A549 (cell line): ENCODE measurements around the gene PRSS53. TPM values are rescaled to one million over a fixed set of nuclear protein-coding genes. Genes with fewer than 3 reads are reported as not detected.

Experiments used
- ATAC-seq, 2 experiments: fragments of 200-7000 bp in 1 of 2; fragments of >200 bp in 1 of 2; cut with Nextera tagmentation in 1 of 2; cut with Tn5 transposase in 1 of 2; 3 replicates each; pipeline versions ENCODE4 v1.8.0 to v1.9.1; 2018 to 2020; ENCODE audit warnings: mild to moderate bottlenecking in 1 of 2, moderate library complexity in 1 of 2
- CTCF ChIA-PET: fragments of 300-600 bp; sonication (Branson Sonifier 250); formaldehyde crosslinking; extraction: SDS; loops from one replicate; lab custom pipeline; 2021; ENCODE audit warnings: antibody characterized with exemption, inconsistent platforms; lab: Yijun Ruan, JAX
- POLR2A ChIA-PET: fragments of 350-600 bp; formaldehyde crosslinking; extraction: SDS; loops from one replicate; lab custom pipeline; 2021; ENCODE audit warnings: antibody characterized with exemption, inconsistent platforms; lab: Yijun Ruan, JAX
- DNase-seq, 2 experiments: peaks; one replicate each; pipeline versions ENCODE4 v3.0.0 to v3.0.0-alpha.2; 2011 to 2016; ENCODE audit warnings: low read depth in 1 of 2, low spot score in 1 of 2
- FAIRE-seq: peaks from 2 replicates; lab custom pipeline; 2011; peaks lifted over from hg19 to GRCh38; lab: Jason Lieb, UNC
- H3K27ac ChIP-seq, 2 experiments: fragments of >200 bp; sonication (Bioruptor Twin); formaldehyde crosslinking; 3 replicates each; pipeline ENCODE4 v1.5.1; 2016 to 2017
- H3K4me1 ChIP-seq: fragments of >200 bp; sonication (Bioruptor Twin); formaldehyde crosslinking; 3 replicates; pipeline ENCODE4 v1.6.1; 2016
- H3K4me2 ChIP-seq: fragments of >200 bp; sonication (Bioruptor Twin); formaldehyde crosslinking; 3 replicates; pipeline ENCODE4 v1.6.1; 2016
- H3K4me3 ChIP-seq: fragments of >200 bp; sonication (Bioruptor Twin); formaldehyde crosslinking; 3 replicates; pipeline ENCODE4 v1.5.1; 2016
- H3K9me3 ChIP-seq: fragments of >200 bp; sonication (Bioruptor Twin); formaldehyde crosslinking; 3 replicates; pipeline ENCODE4 v1.6.1; 2016
- BHLHE40 ChIP-seq: IDR thresholded peaks from 2 replicates; pipeline ENCODE4 v1.6.1; 2012; ENCODE audit warnings: low read depth, low read length, inconsistent platforms
- CBX2 ChIP-seq: fragments of 200-600 bp; sonication (generic); IDR thresholded peaks from 2 replicates; pipeline ENCODE4 v1.6.1; 2016; ENCODE audit warnings: low read depth, mild to moderate bottlenecking, borderline replicate concordance
- CBX8 ChIP-seq: fragments of 200-600 bp; sonication (generic); IDR thresholded peaks from 2 replicates; pipeline ENCODE4 v1.6.1; 2016
- CHD4 ChIP-seq: fragments of 200-600 bp; sonication (generic); IDR thresholded peaks from 2 replicates; pipeline ENCODE4 v1.6.1; 2016; ENCODE audit warnings: antibody characterized with exemption, mild to moderate bottlenecking, borderline replicate concordance
- EP300 ChIP-seq, 2 experiments: fragments of >200 bp; sonication (Bioruptor Twin); formaldehyde crosslinking; IDR thresholded peaks; 2 replicates in 1 of 2; 3 replicates in 1 of 2; pipeline ENCODE4 v1.6.1; 2016 to 2017
- FOSB ChIP-seq: fragments of 250-450 bp; sonication (Bioruptor Pico); IDR thresholded peaks from 2 replicates; pipeline ENCODE4 v1.5.0; 2020; ENCODE audit warnings: mild to moderate bottlenecking, moderate library complexity
- FOXS1 ChIP-seq: fragments of 250-450 bp; sonication (Bioruptor Pico); IDR thresholded peaks from 2 replicates; pipeline ENCODE4 v1.5.0; 2020; ENCODE audit warnings: mild to moderate bottlenecking, moderate library complexity
- GATA3 ChIP-seq: IDR thresholded peaks from 2 replicates; pipeline ENCODE4 v1.6.1; 2012; ENCODE audit warnings: borderline replicate concordance
- HES2 ChIP-seq: fragments of >200 bp; sonication (Bioruptor Twin); formaldehyde crosslinking; IDR thresholded peaks from 2 replicates; pipeline ENCODE4 v1.6.1; 2016
- HEYL ChIP-seq: fragments of 250-450 bp; sonication (Bioruptor Pico); IDR thresholded peaks from 2 replicates; pipeline ENCODE4 v1.8.0; 2021; ENCODE audit warnings: mild to moderate bottlenecking, moderate library complexity
- HMGXB4 ChIP-seq: fragments of 250-450 bp; sonication (Bioruptor Pico); IDR thresholded peaks from 2 replicates; pipeline ENCODE4 v1.5.0; 2021; ENCODE audit warnings: mild to moderate bottlenecking, moderate library complexity, borderline replicate concordance
- HOXA7 ChIP-seq: fragments of 250-450 bp; sonication (Bioruptor Pico); IDR thresholded peaks from 2 replicates; pipeline ENCODE4 v1.5.0; 2020; ENCODE audit warnings: mild to moderate bottlenecking, moderate library complexity
- HOXB5 ChIP-seq: fragments of 250-450 bp; sonication (Bioruptor Pico); IDR thresholded peaks from 2 replicates; pipeline ENCODE4 v1.5.0; 2020; ENCODE audit warnings: mild to moderate bottlenecking, moderate library complexity
- JUN ChIP-seq, 2 experiments: fragments of >200 bp; sonication (Bioruptor Twin); formaldehyde crosslinking; IDR thresholded peaks; 2 replicates in 1 of 2; 3 replicates in 1 of 2; pipeline ENCODE4 v1.6.1; 2016 to 2017
- KDM1A ChIP-seq: fragments of 200-600 bp; sonication (generic); IDR thresholded peaks from 2 replicates; pipeline ENCODE4 v1.6.1; 2016; ENCODE audit warnings: low read depth, mild to moderate bottlenecking
- NFE2L2 ChIP-seq: fragments of 150-350 bp; conservative IDR thresholded peaks from 2 replicates; pipeline ENCODE4 v1.6.1; 2014; ENCODE audit warnings: low read length
- NR3C1 ChIP-seq: fragments of >200 bp; sonication (Bioruptor Twin); formaldehyde crosslinking; IDR thresholded peaks from 3 replicates; pipeline ENCODE4 v1.6.1; 2017
- RAD21 ChIP-seq, 2 experiments: fragments of >200 bp in 1 of 2; sonication (Bioruptor Twin) in 1 of 2; formaldehyde crosslinking in 1 of 2; IDR thresholded peaks in 1 of 2; conservative IDR thresholded peaks in 1 of 2; 2 replicates in 1 of 2; 3 replicates in 1 of 2; pipeline ENCODE4 v1.6.1; 2012 to 2018; ENCODE audit warnings: inconsistent platforms in 1 of 2
- RCOR1 ChIP-seq: fragments of 150-350 bp; IDR thresholded peaks from 2 replicates; pipeline ENCODE4 v1.6.1; 2014; ENCODE audit warnings: antibody characterized with exemption, low read length, low read depth
- RFX5 ChIP-seq: fragments of 450-650 bp; IDR thresholded peaks from 2 replicates; pipeline ENCODE4 v1.7.1; 2014; ENCODE audit warnings: antibody characterized with exemption, mild to moderate bottlenecking, moderate library complexity
- SMC3 ChIP-seq: fragments of >200 bp; sonication (Bioruptor Twin); formaldehyde crosslinking; IDR thresholded peaks from 3 replicates; pipeline ENCODE4 v1.6.1; 2018; ENCODE audit warnings: inconsistent platforms
- TFCP2L1 ChIP-seq: fragments of 250-450 bp; sonication (Bioruptor Pico); IDR thresholded peaks from 2 replicates; pipeline ENCODE4 v1.5.0; 2021; ENCODE audit warnings: mild to moderate bottlenecking
- ZSCAN20 ChIP-seq: fragments of 250-450 bp; sonication (Bioruptor Pico); IDR thresholded peaks from 2 replicates; pipeline ENCODE4 v1.8.0; 2022; ENCODE audit warnings: mild to moderate bottlenecking, moderate library complexity
- WGBS: methylation state at CpG from one replicate; pipeline ENCODE4 v1.1.6; 2017; ENCODE audit errors: missing lambda C conversion rate; 5-methylcytosine and 5-hydroxymethylcytosine counted together
- polyA plus RNA-seq, 4 experiments: library from polyadenylated mRNA; depleted of rRNA in 3 of 4; stranded (reverse); fragments of >200 nt; fragmentation: RNase III in 1 of 4; extraction: RNeasy Plus Mini Kit Qiagen cat#74134 plus additional on column Dnase treatment in 1 of 4; gene quantifications; 2 replicates in 3 of 4; 3 replicates in 1 of 4; pipeline ENCODE4 v1.2.3, GENCODE V29; 2011 to 2017
- TF ChIP-seq, protein P1 (sequence below): IDR thresholded peaks from 2 replicates; pipeline ENCODE4 v1.6.1; 2012
- TF ChIP-seq, protein P2 (sequence below): IDR thresholded peaks from 2 replicates; pipeline ENCODE4 v1.6.1; 2012
- TF ChIP-seq, protein P3 (sequence below): fragments of >200 bp; sonication (Bioruptor Twin); formaldehyde crosslinking; IDR thresholded peaks from 3 replicates; pipeline ENCODE4 v1.5.1; 2016

The PRSS53 gene
- polyA plus RNA-seq, 2 of the 4 experiments (the other 2 are of a cell fraction) = 0.79 to 1.5 TPM

DNA sequence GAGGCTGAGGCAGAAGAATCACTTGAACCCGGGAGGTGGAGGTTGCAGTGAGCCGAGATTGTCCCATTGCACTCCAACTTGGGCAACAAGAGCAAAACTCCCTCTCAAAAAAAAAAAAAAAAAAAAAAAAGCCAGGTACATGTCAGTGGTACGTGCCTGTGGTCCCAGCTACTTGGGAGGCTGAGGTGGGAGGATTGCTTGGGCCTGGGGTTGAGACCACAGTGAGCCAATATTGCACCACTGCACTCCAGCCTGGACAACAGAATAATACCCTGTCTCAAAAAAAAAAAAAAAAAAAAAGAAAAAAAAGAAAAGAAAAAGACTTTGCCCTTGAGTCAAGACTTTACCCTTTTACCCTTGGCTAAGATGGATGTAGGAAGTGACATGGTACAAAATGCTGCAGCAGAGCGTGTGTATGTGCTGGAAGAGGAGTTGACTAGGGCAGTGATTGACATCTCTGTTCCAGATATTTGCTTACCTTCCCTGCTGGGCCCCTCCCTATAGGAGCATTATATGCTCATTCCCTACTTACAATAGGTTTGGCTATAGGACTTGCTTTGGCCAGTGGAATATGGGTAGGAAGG lies 44.8 kb downstream of the PRSS53 start:
- Histone ChIP-seq H3K9me3 (no peaks in the 10 kb centered on the region), H3K4me1 (no peaks in the 10 kb centered on the region), H3K4me2 (no peak overlapping the region), H3K27ac (no peak overlapping the region), H3K4me3 (no peak overlapping the region)
- 91% methylated on average over 4 of the region's 4 CpGs for WGBS
- ATAC-seq = no peak
- FAIRE-seq = no peak
- ChIA-PET POLR2A (interaction anchor here (0.6 kb wide), 1 partner anchor 173 kb away, joined by 3 read pairs; no protein-coding TSS in a partner anchor), CTCF (interaction anchor here (0.7 to 4.7 kb wide), 3 partner anchors 59 to 396 kb away, joined by 3 to 22 read pairs (median 3); partner anchors contain the start of gene HSD3B7)
- TF ChIP-seq EP300 (IDR thresholded peaks at IDR 0.05) = no peak
- no peak for TF ChIP-seq HOXA7
- no peak for TF ChIP-seq HEYL
- TF ChIP-seq ZSCAN20 (CRISPR knock-in tag) = no peak
- TF ChIP-seq, protein P1, sequence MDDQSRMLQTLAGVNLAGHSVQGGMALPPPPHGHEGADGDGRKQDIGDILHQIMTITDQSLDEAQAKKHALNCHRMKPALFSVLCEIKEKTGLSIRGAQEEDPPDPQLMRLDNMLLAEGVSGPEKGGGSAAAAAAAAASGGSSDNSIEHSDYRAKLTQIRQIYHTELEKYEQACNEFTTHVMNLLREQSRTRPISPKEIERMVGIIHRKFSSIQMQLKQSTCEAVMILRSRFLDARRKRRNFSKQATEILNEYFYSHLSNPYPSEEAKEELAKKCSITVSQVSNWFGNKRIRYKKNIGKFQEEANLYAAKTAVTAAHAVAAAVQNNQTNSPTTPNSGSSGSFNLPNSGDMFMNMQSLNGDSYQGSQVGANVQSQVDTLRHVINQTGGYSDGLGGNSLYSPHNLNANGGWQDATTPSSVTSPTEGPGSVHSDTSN = no peak
- no peak for TF ChIP-seq RFX5
- no peak for TF ChIP-seq RCOR1
- no peak for TF ChIP-seq FOSB (CRISPR knock-in tag)
- TF ChIP-seq NFE2L2 = no peak
- DNase-seq = no peak

- 82% methylated on average over 1 of the region's 1 CpG for WGBS
- CTCF ChIA-PET = interaction anchor here (1.2 to 4.7 kb wide), 2 partner anchors 59 to 90 kb away, joined by 3 to 22 read pairs; partner anchors contain the start of gene HSD3B7
- no peak for FAIRE-seq
Measured at GRCh38 chr16:31043352-31043751, 45.4 kb downstream of the PRSS53 start.

More at GRCh38 chr16:31043352-31043751, 45.4 kb downstream of the PRSS53 start:
- Histone ChIP-seq H3K4me1 (no peaks in the 10 kb centered on the region), H3K9me3 (no peaks in the 10 kb centered on the region), H3K4me2 (no peak overlapping the region), H3K4me3 (no peak overlapping the region), H3K27ac (no peak overlapping the region)
- DNase-seq = no peak
- POLR2A ChIA-PET = no interaction called here
- TF ChIP-seq HMGXB4 (no peak), SMC3 (no peak), GATA3 (no peak), ZSCAN20 (CRISPR knock-in tag) (no peak), RFX5 (no peak), HES2 (no peak), KDM1A (no peak), HOXA7 (no peak), CBX2 (no peak), NR3C1 (no peak), TFCP2L1 (no peak), JUN (IDR thresholded peaks at IDR 0.05) (no peak), CBX8 (no peak), FOXS1 (CRISPR knock-in tag) (no peak), HOXB5 (no peak), CHD4 (no peak), BHLHE40 (no peak), RAD21 (conservative IDR thresholded peaks at IDR 0.05 in 1 of 2, IDR thresholded peaks at IDR 0.05 in 1 of 2) (no peak)
- TF ChIP-seq, protein P2, sequence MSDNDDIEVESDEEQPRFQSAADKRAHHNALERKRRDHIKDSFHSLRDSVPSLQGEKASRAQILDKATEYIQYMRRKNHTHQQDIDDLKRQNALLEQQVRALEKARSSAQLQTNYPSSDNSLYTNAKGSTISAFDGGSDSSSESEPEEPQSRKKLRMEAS = no peak
- TF ChIP-seq, protein P3, sequence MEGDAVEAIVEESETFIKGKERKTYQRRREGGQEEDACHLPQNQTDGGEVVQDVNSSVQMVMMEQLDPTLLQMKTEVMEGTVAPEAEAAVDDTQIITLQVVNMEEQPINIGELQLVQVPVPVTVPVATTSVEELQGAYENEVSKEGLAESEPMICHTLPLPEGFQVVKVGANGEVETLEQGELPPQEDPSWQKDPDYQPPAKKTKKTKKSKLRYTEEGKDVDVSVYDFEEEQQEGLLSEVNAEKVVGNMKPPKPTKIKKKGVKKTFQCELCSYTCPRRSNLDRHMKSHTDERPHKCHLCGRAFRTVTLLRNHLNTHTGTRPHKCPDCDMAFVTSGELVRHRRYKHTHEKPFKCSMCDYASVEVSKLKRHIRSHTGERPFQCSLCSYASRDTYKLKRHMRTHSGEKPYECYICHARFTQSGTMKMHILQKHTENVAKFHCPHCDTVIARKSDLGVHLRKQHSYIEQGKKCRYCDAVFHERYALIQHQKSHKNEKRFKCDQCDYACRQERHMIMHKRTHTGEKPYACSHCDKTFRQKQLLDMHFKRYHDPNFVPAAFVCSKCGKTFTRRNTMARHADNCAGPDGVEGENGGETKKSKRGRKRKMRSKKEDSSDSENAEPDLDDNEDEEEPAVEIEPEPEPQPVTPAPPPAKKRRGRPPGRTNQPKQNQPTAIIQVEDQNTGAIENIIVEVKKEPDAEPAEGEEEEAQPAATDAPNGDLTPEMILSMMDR = no peak
- ATAC-seq = no peak
